GM21717 (cell line): ENCODE measurements around the gene CRIM1.
A peak's percentile ranks its signal among the peaks of the same experiment; 100 is the strongest.

Experiments used
- ATAC-seq: cut with Tn5 transposase; IDR thresholded peaks from one replicate; pipeline ENCODE4 v1.9.1; 2021; ENCODE audit warnings: mild to moderate bottlenecking, moderate library complexity; ENCODE audit not compliant: unreplicated experiment

CRIM1 gene

GRCh38 chr2:36479406-36479805 is 123.8 kb downstream of the CRIM1 start:
- no peak for ATAC-seq

GRCh38 chr2:36480028-36480427 is 124.5 kb downstream of the CRIM1 start:
- ATAC-seq: no peak

GRCh38 chr2:36480636-36481035 is 125.1 kb downstream of the CRIM1 start:
- ATAC-seq: no peak

- ATAC-seq: no peak
These were observed 126.1 kb downstream of the CRIM1 start for GRCh38 chr2:36481709-36482108.

- ATAC-seq: no peak
These were observed 127.1 kb downstream of the CRIM1 start for GRCh38 chr2:36482576-36483214.

- ATAC-seq: no peak
These were observed 127.7 kb downstream of the CRIM1 start for GRCh38 chr2:36483290-36483689.

- no peak for ATAC-seq
These were observed 128.9 kb downstream of the CRIM1 start for GRCh38 chr2:36484454-36484853.

- ATAC-seq: no peak
These were observed 129.9 kb downstream of the CRIM1 start for GRCh38 chr2:36485521-36485920.

- no peak for ATAC-seq
These were observed 131.0 kb downstream of the CRIM1 start for GRCh38 chr2:36486521-36487044.

GRCh38 chr2:36487947-36488346 is 132.4 kb downstream of the CRIM1 start:
- ATAC-seq: no peak

- ATAC-seq: no peak
These were observed 133.7 kb downstream of the CRIM1 start for GRCh38 chr2:36489281-36489680.

GRCh38 chr2:36490749-36491148 is 135.2 kb downstream of the CRIM1 start:
- ATAC-seq: no peak

GRCh38 chr2:36492216-36492945 is 136.8 kb downstream of the CRIM1 start:
- no peak for ATAC-seq

GRCh38 chr2:36493306-36493705 is 137.7 kb downstream of the CRIM1 start:
- ATAC-seq: no peak

GRCh38 chr2:36497570-36498163 is 142.1 kb downstream of the CRIM1 start:
- no peak for ATAC-seq

- ATAC-seq: no peak
These were observed 143.7 kb downstream of the CRIM1 start for GRCh38 chr2:36499128-36499820.

- ATAC-seq: no peak
These were observed 144.5 kb downstream of the CRIM1 start for GRCh38 chr2:36500072-36500471.

- no peak for ATAC-seq
These were observed 146.5 kb downstream of the CRIM1 start for GRCh38 chr2:36502081-36502480.

- ATAC-seq: peak; percentile 80
These were observed 151.8 kb downstream of the CRIM1 start for GRCh38 chr2:36507408-36507812.

- no peak for ATAC-seq
These were observed 153.5 kb downstream of the CRIM1 start for GRCh38 chr2:36509075-36509474.

- ATAC-seq: peak; percentile 88
These were observed 156.5 kb downstream of the CRIM1 start for GRCh38 chr2:36511858-36512603.
